ENCODE results near the gene CALML5. TPM values are rescaled to one million over a fixed set of nuclear protein-coding genes. Genes with fewer than 3 reads are reported as not detected.
A peak's percentile ranks its signal among the peaks of the same experiment; 100 is the strongest.

Gene CALML5
- total and polyA plus RNA-seq, 9 of the 15 experiments (the other 6 are each of a cell fraction or from before 2014, with no cell fraction given) = not detected

DNA sequence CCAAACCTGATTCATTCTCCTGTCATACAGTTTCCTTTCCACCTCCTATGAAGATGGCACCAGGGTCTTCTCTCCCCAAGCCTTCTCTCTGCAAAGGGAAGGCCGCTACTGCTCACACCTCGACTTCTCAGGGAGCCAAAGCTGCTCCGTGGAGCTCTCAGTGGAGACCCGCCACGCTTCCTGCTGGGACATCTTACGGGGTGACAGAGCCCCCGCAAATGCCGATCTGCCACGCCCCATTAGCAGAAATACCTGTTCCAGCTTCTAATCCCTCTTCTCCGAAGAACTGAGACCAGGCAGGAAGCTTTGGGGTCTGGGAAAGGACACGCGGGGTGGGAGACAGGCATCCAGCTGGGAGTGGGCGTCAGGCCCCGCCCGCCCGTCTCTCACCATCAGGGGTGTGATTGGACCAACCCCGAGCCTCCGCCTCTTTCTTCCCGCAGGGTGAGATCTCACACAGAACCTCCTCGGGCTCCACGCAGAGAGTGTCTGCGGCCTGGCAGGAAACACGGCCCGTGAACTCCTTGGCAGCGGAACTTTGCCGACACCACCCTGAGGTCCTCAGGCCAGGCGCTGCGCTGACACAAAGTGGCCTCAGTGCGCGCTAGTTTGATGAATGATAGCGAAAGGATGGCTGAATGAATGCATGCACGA, 12.0 kb upstream of the CALML5 start:
- Histone ChIP-seq H3K4me1 (replicated peaks in 1 of 2; ENCODE audit: control insufficient read depth in 2 of 2, insufficient read depth in 2 of 2, low read length in 2 of 2) (peaks cover 27 to 43% of the 10 kb centered on the region in 2 experiments), H3K27ac (ENCODE audit: extremely low read depth, low read depth, low read length) (no peak overlapping the region), H3K9me1 (ENCODE audit: control insufficient read depth, insufficient read depth, low read length) (no peaks in the 10 kb centered on the region), H2AFZ (ENCODE audit: low read depth, low read length) (no peak overlapping the region), H3K4me2 (ENCODE audit: insufficient read depth, low read length) (no peak overlapping the region), H3K9ac (ENCODE audit: insufficient read depth in 1 of 2, low read depth in 2 of 2, low read length in 2 of 2) (peak overlapping the region in 1 of 2 experiments; percentile 1; a peak in 1 of 4 replicates), H3K27me3 (ENCODE audit: control insufficient read depth in 2 of 2, insufficient read depth in 2 of 2, low read length in 2 of 2) (no peaks in the 10 kb centered on the region), H3K4me3 (no peak overlapping the region), H3K79me2 (ENCODE audit: control insufficient read depth, insufficient read depth, low read length) (no peaks in the 10 kb centered on the region), H3K9me3 (replicated peaks; ENCODE audit: control insufficient read depth, insufficient read depth, low read depth, low read length) (no peaks in the 10 kb centered on the region), H3K36me3 (ENCODE audit: control insufficient read depth, insufficient read depth, low read length) (no peaks in the 10 kb centered on the region), H4K20me1 (replicated peaks; ENCODE audit: control insufficient read depth, insufficient read depth, low read length) (no peaks in the 10 kb centered on the region)
- TF ChIP-seq, protein P1, sequence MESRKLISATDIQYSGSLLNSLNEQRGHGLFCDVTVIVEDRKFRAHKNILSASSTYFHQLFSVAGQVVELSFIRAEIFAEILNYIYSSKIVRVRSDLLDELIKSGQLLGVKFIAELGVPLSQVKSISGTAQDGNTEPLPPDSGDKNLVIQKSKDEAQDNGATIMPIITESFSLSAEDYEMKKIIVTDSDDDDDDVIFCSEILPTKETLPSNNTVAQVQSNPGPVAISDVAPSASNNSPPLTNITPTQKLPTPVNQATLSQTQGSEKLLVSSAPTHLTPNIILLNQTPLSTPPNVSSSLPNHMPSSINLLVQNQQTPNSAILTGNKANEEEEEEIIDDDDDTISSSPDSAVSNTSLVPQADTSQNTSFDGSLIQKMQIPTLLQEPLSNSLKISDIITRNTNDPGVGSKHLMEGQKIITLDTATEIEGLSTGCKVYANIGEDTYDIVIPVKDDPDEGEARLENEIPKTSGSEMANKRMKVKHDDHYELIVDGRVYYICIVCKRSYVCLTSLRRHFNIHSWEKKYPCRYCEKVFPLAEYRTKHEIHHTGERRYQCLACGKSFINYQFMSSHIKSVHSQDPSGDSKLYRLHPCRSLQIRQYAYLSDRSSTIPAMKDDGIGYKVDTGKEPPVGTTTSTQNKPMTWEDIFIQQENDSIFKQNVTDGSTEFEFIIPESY (CRISPR knock-in tag; IDR thresholded peaks at IDR 0.05) = 0 out of 2 replicates have a peak, but pooled peaks have one; percentile 35
- TF ChIP-seq POLR2H (tag; IDR thresholded peaks at IDR 0.05; ENCODE audit: low read depth) (no peak), EGR1 (conservative IDR thresholded peaks at IDR 0.05) (0 out of 2 replicates have a peak, but pooled peaks have one; percentile 9), MIER1 (IDR thresholded peaks at IDR 0.05; ENCODE audit: low read depth) (no peak), ZKSCAN1 (IDR thresholded peaks at IDR 0.05; ENCODE audit: low read depth, low read length) (peak; percentile 73), ZBTB1 (CRISPR knock-in tag; IDR thresholded peaks at IDR 0.05; ENCODE audit: borderline replicate concordance, low read depth) (no peak)
- intact Hi-C loops (cut with micrococcal nuclease) (no loop called here), in situ Hi-C loops (cut with MboI) (no loop called here)
- peak in 3 of 4 experiments; percentile 33 to 50 (median 49) for DNase-seq (ENCODE audit: extremely low read depth in 1 of 4, low spot score in 3 of 4)
- ChIA-PET CTCF (ENCODE audit: low intra/inter-chr PET ratio) (no interaction called here), POLR2A (interaction anchor here (0.6 to 1.0 kb wide), 2 partner anchors 23 to 45 kb away, joined by 3 read pairs; no protein-coding TSS in a partner anchor)
- FAIRE-seq = no peak
- ATAC-seq = no peak
- BruUV-seq (replicated peaks) = no TSS peak
- WGBS (ENCODE audit: insufficient coverage, low coverage, missing lambda C conversion rate) = 85% methylated on average over 32 of the region's 32 CpGs
